Endometrium (tissue), 2 donors: ENCODE measurements around the gene SLC9A9.
"Not testable (repeated sequence)": the region's sequence is repeated elsewhere in the genome, so short reads cannot be mapped to it uniquely, and the experiment has no call there.

Experiments used
- FAIRE-seq: peaks from 2 replicates; lab custom pipeline; 2012; peaks lifted over from hg19 to GRCh38; lab: Jason Lieb, UNC
- donor health status: control.
- donor health status: control.

The SLC9A9 gene

DNA sequence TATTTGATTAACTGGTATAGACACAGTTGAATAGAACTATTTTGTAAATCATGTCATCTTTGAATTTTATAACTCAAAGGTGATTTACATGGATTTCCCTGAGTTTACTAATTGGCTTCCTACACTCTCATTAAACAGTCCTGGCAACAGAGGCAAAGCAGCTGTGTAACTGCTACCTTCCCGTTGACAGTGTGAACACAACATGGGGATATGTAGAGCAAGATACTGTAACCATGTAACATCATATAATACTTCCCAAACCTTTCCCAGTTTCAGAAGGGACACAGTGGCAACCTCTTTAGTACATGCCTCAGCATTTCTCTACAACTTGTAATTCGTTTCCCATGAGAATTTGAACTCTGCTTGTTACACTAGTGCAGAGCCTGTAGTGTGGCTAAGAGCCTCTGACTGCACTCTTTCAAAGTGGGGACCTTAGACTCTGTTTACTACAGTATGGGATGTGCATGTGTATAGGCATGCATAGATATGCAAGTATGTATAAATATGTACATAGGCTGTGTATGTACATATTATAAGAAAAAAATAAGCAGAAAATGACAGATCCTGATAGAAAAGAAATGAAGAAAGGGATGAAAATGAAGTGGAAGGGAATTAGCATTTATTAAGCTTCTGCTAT lies 299.3 kb downstream of the SLC9A9 start:
- no peak for FAIRE-seq

DNA sequence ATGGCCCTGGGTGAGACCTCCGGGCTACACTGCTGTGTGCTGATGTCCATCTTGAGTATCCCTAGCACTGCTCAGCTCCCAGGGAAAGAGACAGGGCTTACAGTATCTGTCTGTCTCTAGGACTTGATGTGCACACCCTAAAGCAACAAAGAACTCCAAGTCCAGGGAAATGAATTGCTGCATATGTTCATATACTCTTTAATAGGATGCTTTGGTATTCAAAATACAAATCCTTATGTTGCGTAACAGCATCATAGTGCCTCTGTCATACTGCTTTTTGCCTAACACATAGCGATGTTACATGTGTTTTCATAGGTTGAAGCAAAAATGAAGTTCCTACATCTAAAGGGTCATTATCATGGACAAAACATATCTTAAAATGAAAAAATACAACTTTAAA lies 299.9 kb downstream of the SLC9A9 start:
- no peak for FAIRE-seq

DNA sequence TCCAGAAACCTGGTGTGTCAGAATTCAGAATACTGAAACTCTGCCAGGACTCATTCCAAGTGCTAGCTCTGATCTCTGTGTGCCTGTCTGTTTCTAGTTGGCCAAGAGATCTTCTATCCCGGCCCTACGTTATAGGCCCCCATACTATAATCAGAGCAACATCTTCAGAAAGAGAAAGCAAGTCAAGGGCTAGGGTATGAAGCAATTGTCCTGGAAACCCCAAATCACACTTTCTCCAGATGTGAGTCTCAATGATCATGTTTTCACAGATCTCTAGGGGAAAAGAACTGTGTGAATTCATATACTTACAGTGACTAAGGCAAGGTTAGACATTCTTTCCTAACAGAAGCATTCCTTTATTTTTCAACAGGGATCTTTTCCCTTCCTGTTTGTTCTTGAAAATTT lies 309.7 kb downstream of the SLC9A9 start:
- FAIRE-seq = peak; percentile 66

DNA sequence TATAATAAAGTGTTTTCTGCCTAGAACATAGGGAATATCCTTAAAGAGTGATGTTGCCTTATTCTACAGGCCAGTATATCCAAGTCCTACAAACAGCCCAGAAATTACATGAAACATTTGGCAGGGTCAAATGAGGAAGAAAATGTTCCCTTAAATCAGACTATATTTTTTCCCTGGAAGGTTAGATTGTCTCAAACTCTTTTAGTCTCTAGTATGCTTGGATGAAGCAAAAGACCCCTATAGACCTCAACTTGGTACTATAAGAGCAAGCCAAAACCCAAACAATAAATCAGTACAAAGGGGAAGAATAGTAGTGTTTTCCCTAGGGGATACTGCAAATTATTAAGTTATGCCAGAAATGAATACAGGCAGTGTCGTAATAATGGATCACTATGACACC lies 310.2 kb downstream of the SLC9A9 start:
- no peak for FAIRE-seq

DNA sequence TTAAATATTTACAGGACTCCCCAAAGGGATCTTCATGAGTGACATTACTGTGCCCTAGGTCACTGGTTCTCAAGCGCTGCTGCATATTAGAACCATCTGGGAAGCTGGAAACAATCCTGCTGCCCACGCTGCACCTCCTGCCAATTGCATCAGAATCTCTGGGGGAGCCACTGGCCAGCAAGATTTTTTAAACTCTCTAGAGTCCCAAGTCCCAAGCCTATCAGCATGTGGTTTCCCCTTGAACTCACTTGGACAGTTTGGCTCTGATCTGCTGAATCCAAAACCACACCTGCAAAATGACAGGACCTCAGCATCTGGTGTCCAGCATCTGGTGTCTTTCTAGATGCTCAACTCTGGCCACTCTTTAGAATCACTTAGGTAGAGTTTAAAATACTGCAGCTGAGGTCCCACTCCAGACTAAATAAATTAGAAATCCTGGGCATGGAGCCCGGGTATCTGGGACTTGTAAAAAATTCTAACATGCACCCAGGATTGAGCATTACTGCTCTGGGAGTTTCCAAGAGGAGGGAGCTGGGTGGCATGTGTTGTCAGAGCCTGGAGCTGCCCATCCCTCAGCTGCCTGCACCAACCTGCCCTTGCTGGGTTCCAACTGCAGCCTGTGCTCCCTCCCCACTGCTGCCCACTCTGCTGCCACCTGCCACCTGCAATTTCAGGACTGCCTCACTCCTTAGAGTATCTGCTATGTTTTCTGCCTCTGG lies 311.3 kb downstream of the SLC9A9 start:
- FAIRE-seq = no peak

DNA sequence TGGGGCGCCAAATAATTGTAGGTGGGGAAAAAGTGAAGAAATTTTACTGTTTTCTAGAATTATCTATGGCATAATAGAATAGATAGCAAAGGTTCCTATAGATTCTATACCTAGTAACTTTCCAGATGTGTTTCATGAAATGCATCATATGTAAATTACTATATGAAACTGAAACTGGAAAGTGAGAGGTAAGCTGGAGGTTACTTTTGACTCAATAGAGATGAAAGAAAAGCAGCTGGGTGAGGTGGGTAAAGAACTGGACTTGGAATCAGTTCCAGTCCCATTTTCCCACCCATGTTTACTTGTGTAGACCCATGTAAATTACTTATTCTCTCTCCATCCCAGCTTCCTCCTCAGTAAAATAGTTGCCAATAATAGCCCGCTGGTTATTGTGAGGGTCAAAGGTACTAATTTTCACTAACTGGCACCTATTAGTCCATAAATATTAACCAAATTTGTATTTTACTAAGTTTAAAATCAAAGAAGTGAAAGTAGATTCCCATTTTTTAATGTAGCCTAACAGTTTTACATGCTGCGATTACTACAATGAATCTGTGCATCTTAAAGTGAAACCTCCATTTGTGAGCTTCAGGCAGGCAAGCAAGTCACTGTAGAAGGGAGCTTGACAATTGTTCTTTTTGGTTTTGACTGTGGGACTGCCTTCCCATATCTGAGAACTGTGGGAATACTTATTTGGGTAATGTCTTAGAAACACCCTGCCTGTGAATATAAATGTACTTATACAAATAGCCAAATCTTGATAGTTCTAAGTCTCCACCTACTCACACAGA lies 312.1 kb downstream of the SLC9A9 start:
- no peak for FAIRE-seq

DNA sequence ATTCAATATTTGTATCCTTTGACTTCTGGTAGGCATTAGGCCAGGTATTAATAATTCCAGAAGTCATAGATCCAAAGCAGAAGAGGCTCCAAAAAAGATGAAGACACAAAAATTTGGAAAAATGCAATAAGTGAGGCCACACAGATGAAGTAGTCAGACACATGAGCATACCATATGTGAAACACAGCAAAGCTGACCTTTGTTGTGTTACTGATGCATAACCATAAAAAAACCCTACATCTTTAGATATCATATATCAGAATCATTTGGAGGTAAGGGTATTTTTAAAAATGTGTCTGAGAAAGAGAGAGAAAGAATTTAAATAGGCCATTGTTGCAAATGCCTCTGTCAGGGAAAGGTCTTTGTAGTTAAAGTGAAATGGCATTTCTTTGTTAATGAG lies 314.9 kb downstream of the SLC9A9 start:
- no peak for FAIRE-seq

DNA sequence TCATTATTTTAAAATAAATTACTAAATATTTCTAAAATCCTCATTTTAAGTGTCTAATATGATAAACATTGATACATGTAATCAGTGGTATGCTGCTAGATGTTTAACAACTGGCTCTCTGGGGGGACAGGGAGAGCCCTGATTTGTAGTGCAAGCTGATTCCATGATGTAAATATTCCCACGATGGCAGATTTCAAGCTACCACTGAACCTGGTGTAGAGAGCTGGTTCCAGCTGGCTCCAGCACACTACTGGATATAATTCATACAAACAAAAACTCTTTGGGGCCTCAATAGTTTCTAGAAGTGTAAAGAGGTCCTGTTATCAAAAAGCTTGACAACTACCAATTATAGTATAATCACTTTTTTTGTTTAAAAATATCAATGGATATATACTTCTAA lies 316.2 kb downstream of the SLC9A9 start:
- FAIRE-seq = no peak

DNA sequence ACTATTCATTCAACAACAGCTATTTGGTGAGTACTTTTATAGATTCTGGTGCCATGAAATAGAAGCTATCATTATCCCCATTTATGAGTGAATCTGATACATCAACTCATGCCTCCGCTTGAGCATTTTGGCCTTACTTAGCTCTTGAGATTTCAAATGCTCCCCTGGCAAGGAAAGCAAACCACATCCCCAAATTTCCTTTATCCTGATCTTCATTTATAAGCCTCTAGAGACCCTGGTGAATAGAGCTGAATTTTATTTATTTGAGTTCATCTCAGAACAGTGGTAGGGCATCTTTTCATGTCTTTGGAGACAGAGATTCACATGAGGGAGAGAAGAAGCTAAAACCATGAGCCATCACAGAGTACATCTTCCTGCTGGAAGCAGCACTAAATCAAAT lies 317.2 kb downstream of the SLC9A9 start:
- no peak for FAIRE-seq

DNA sequence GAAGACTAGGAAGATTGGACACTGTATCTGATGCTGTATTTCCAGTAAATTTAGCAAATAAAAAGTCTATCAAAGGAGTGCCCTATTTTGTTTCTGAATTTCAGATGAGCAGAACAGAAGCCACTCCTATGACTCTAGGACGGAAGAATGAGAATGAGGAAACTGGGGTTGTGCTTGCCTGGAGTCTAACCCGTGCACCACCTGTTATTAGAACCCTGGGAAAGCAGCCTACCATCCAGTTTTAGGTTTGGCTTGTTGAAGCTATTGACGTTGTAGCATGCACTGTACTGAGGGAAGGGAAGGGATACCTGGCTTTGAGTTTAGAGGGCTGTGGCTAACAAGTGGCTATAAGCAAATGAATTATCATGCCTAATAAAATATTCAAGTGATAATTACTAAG lies 318.5 kb downstream of the SLC9A9 start:
- no peak for FAIRE-seq

DNA sequence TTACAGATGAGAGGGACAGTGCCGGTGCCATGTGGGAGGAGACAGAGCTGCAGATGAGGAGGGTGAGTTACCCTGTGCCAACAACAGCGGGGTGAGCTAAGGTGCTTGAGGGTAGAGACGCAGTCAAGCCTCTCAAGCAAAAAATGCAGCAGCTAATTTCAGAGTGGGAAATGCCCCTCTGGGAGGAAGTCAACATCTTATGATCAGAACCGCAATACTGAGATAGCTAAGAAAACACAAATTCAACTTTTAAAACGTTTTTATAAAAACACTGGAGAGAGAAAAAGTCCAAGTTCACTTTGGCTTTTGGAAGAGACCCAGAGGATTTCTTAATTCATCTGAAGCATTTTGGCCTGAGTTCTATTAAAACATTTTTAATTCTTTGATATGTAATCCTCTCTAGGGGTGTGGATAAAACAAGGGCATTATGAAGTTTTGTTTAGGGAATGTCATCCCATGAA lies 319.2 kb downstream of the SLC9A9 start:
- no peak for FAIRE-seq

DNA sequence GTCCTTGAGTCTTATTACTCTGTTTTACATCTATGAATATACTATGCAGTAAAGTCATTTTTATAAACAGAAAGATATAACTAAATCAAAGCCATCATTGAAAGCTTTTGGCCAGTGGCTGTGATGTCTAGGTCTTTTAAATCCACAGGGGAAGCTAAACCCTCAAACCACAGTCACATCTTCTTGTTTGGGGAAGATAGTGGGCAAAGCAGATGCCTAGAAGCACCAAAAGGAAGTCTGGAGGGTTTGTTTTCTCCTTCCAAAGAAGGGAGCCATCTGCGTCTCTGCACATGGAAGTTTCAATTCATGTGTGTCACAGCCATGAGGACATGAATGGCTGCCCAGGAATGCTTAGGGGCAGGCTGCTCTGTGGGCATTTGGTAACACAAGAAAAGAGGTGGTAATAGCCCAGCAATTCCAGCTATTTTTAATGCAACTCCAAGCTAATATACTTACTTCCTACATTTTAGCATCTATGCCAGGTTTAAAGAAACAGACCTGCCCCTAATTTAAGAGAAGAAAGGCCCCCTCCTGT lies 322.2 kb downstream of the SLC9A9 start:
- FAIRE-seq = no peak

DNA sequence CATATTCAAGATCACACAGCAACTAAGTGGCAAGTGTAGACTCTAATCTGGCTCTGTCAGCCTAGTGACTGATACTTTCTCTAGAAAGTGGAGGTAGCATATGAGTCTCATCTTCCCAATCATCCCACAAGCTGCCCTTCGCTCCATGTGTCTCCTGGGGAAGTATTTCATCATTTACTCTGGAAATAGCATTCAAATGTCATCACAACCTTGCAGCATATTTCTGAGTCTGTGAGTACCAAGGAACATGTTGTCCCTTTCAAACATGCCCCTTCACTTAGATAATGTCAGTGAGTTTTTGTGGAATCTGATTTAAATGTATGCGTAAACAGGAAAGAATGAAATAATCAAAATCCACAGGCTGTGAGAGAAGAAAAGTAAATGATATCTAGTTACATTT lies 322.9 kb downstream of the SLC9A9 start:
- no peak for FAIRE-seq

DNA sequence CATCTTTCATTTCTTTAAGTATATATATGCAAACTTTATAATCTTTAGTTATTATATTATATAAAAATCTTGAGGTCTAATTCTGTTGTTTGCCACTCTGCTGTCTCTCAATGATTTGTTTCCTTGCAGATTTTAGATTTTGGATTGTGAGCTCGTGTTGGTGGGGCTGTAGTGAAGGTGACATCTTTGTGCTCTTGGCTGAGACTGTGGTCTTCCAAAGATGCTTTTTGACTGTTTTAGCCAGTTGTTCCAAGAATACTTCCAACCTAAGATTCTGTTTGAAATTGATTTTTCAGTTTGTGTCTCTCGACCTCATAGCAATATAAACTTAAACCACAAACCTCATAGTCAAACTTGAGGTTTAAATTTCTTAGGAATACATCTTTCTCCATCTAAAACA lies 326.5 kb downstream of the SLC9A9 start:
- no peak for FAIRE-seq

DNA sequence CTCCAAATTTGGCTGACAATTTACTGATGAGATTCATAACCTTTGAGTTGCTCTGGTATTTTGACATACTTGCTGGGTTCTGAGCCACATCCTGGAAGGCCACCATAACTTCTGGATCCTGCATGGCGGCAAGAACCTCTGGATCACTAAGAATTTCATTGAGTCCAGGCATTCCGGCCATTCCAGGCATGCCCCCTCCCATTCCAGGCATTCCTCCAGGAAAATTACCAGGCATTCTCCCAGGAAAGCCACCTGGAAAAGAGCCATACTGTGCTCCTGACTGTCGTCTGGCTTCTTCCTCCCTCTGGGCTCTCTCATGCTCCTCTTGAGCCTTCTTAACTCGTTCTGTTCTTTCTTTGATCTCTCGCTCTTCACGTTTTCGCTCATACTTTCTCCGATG lies 331.1 kb downstream of the SLC9A9 start:
- not testable (repeated sequence) for FAIRE-seq

DNA sequence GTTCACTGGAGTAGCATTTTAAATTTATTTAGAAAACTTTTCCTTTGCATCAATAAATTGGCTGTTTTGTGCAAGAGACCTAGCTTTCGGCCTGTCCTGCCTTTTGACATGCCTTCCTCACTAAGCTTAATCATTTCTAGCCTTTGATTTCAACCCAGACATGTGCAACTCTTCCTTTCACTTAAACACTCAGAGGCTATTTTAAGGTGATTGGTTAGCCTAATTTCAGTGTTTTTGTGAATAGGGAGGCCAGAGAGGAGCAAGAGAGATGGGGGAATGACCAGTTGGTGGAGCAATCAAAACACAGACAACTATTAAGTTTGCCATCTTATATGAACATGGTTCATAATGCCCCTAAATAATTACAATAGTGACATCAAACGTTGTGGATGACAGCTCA lies 333.4 kb downstream of the SLC9A9 start:
- FAIRE-seq = no peak

DNA sequence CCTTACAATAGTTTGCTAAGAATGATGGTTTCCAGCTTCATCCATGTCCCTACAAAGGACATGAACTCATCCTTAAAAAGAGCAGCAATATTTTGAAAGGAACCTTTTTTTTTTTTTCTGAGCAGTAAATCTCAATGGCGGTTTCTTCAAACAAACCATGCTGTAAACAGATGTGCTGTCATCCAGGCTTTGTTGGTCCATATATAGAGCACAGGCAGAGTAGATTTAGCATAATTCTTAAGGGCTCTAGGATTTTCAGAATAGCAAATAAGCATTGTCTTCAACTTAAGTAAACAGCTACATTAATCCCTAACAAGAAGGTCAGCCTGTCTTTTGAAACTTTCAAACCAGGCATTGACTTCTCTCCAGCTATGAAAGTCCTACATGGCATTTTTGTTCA lies 334.2 kb downstream of the SLC9A9 start:
- no peak for FAIRE-seq

DNA sequence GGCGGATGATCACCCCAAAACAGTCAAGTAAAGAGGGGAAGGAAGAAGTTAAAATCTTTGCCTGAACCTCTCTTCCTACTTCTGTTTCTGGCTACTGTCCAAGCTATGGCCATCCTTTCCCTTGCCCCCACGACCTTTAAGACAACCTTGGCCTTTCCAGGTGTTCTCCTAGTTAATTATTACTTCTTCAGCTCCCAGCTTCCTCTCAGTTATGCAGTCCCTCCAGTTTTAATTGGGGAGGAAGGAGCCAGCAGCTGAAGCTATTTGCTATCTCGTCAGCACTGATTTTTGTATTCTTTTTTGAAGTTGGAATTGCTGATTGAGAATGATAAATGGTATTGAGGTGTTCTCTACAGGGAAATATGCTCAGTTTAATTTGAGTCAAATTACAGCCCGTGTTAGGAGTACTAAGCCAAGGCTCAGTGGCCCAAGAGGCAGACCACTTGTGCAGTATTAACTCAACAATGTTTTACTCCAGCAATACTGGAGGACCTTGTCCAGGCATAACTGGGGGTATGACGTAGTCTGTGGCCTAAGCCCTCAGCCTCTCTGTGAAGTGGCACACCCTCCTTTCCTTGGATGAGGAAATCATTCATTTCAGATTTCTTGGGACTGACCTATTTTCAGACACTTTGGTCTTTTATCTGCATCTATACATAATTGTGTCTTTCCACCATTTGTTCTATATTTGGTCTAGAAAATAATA lies 336.9 kb downstream of the SLC9A9 start:
- FAIRE-seq = no peak

DNA sequence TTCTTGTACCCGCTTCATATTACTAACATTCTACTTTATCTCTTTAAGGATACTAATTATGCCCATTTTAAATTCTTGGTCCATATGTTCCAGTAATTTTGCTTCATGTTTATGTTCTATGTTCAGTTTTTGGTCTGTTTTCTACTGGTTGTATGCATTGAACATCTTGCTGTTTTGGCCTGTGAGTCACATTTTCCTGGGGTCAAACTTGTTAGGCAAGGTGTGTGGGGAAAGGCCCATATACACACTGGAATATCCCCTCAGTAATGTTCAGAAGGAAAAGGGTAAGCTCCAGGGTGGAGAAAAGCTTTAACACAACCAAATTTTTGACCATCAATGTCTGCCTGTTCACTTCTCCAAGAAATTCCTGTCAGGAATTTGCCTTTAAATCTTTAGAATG lies 337.7 kb downstream of the SLC9A9 start:
- FAIRE-seq = no peak

DNA sequence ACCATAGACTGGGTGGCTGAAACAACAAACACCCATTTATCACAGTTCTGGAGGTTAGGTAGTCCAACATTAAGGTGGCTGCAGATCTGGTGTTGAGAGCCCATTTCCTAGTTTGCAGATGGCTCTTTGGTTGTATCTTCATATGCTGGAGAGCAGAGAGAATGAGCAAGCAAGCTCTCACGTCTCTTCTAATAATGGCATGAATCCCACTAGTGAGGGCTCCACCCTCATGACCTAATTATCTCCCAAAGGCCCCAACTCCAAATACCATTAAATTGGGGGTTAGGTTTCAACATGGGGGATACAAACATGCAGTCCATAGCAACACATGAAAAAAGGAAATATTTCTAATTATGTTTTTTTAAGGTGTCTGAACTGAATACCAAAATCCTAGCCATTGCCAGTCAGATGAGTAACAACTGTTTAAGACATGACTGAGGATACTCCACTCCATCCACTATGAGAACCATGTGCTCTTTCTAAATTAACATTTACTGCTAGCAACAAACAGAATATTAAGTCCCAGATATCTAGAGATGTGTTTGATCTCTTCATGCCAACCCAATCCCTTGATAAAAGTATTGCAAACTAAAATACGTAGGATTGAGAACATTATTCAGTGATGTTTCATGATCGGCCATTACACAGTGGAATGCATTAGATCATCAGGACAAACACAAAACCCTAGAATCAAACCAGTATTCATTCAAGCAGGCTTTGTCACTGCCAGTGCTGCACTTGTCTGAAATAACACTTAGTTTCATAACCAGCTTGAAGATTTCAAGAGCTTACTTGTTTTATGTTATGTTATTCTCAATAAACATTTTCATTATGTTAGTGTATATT lies 340.3 kb downstream of the SLC9A9 start:
- no peak for FAIRE-seq

DNA sequence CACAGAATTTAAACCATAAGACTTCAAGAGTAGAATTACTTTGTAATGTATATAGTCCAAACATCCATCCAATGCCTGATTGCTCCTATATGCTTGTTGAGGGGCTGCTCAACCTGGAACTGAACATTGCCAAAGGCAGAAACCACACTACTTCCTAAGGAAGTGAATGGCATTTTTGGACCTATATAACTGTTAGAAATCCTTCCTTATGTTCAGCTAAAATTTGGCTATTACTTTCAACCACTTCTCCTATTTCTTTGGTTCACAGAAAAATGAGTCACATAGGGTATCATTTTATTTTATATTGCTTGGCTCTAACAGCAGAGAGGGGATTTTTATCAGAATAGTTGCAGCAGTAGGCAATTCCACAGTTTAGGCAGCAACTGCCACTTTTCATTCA lies 342.1 kb downstream of the SLC9A9 start:
- no peak for FAIRE-seq
